ENCODE measurements around the gene DBP.
A peak's percentile ranks its signal among the peaks of the same experiment; 100 is the strongest.
"Not testable (repeated sequence)": the region's sequence is repeated elsewhere in the genome, so short reads cannot be mapped to it uniquely, and the experiment has no call there.

The DBP gene, protein sequence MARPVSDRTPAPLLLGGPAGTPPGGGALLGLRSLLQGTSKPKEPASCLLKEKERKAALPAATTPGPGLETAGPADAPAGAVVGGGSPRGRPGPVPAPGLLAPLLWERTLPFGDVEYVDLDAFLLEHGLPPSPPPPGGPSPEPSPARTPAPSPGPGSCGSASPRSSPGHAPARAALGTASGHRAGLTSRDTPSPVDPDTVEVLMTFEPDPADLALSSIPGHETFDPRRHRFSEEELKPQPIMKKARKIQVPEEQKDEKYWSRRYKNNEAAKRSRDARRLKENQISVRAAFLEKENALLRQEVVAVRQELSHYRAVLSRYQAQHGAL

DNA sequence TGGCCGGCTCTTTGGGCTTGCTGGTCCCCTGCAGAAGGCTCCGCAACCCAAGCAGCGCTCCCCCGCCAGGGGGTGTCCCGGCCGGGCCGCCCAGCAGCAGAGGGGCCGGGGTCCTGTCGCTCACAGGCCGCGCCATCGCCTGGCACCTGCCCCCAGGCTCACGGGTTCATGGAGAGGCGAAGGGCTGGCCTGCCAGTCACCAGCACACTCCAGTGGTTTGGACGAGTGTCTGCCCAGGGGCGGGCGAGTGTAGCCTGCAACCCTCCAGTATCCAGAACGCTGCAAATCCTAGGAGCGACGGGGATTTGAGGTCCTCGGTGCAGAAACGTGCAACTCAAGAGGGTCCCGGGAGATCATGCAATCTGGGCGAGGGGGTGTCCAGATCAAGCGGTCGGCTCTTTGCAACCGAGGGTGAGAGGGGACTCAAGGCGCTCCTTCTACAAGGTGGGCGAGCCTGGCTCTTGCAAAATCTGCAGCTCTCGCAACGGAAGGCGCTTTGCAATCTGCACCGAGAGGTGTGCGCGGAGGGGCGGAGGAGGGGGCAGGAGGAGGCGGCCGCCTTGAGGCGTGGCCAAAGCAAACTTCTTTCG lies at the start of gene DBP:
Gene DBP (minus strand): TSS at position 521 of the 590 bp plus-strand sequence. CDS start 385 bp downstream, at position 136.
- DNase-seq = peak; percentile 72

DNA sequence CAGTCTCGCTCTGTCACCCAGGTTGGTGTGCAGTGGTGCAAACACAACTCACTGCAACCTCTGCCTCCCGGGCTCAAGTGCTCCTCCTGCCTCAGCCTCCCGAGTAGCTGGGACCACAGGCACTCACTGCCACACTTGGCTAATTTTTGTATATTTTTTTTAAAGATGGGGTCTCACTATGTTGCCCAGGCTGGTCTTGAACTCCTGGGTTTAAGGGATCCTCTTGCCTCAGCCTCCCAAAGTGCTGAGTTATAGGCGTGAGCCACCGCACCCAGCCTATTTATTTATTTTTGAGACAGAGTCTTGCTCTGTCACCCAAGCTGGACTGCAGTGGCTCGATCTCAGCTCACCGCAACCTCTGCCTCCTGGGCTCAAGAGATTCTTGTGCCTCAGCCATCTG lies 49.5 kb upstream of the DBP start:
- DNase-seq = not testable (repeated sequence)

DNA sequence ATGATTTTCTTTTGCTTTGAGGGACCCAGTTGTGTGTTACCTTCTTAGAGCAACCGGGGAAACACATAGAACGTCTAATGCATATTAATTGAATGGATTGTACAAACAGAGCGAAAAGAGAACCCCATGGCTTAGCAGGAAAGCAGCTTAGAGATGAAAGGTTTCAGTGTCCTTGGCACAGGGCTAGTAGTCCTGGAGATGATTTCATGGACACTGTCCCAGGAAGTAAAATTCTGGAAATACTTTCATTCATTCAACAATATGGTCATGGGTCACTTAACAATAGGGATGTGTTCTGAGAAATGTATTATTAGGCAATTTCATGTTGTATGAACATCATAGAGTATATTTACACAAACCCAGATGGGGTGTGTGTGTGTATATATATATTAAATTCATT lies 48.9 kb upstream of the DBP start:
- DNase-seq = no peak

DNA sequence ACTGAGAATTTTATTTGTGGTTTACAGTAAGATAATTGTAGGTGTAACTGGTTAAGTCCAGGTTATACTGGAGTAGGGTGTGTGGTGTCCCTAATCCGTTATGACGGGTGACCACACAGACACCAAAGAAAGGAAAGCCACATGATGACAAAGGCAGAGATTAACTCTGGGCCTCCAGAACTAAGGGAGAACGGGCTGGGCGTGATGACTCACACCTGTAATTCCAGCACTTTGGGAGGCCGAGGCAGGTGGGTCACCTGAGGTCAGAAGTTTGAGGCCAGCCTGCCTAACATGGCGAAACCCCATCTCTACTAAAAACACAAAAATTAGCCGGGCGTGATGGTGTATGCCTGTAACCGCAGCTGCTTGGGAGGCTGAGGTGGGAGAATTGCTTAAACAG lies 48.4 kb upstream of the DBP start:
- no peak for DNase-seq

DNA sequence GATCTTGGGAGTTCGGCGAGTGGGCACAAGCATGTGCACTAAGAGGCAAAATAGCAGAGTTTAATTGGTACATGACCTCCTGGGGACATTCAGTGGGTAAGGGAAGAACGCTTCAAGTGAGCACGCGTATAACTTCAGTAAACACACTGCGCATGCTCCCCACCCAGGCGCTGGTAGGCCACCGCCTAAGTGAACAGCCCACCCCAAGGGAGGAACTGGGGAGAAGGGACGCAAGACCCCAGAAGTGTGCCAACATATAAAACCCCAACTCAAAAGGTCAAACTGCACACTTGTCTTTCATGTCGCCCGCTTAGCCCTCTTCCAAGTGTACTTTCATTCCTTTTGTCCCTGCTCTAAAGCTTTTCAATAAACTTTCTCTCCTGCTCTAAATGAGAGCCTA lies 46.2 kb upstream of the DBP start:
- no peak for DNase-seq

DNA sequence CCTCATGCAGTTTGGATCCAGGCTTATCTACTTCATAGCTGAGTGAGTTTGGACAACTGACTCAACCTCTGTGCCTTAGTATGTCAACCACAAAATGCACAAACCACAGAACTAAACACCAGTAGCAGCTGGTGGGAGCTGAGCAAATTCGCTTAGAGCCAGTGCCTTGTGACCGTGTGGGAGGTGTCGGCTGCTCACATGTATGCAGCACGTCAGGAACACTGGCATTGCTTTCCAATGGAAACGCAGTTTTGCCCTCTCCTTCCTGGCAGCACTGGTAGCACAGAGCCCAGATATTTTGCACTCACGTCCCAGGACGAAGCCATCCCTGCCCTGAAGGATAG lies 43.9 kb upstream of the DBP start:
- no peak for DNase-seq

DNA sequence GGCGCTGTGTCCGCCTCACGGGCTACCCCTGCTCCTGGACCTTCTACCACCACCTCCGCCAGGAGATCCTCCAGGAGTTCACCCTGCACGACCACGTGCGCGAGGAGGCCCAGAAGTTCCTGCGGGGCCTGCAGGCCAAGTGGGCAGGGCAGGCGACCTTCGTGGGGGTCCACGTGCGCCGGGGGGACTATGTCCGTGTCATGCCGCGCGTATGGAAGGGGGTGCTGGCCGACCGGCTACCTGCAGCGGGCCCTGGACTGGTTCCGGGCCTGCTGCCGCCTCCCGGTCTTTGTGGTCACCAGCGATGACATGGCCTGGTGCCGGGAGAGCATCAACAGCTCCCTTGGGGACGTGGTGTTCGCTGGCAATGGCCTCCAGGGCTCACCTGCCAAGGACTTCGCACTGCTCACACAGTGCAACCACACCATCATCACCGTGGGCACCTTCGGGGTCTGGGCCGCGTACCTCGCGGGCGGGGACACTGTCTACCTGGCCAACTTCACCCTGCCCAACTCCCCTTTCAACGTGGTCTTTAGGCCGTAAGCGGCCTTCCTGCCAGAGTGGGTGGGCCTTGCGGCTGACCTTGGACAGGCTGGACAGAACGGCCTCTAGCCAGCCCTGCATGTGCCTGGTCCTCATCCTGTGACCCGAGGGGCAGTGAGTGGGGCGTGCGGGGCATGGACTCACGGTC lies 43.4 kb upstream of the DBP start:
- no peak for DNase-seq

DNA sequence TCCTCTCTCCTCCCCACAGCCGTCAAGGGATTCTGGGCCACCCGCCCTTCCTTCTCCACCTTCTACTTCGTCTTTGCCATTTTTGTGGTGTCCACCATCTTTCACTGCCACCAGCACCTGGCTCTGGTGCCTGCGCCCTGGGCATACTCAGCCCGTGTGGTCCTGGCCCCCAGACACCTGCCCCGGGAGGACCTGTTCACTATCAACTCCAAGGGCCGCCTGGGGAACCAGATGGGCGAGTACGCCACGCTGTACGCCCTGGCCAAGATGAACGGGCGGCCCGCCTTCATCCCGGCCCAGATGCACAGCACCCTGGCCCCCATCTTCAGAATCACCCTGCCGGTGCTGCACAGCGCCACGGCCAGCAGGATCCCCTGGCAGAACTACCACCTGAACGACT lies 42.8 kb upstream of the DBP start:
- not testable (repeated sequence) for DNase-seq

DNA sequence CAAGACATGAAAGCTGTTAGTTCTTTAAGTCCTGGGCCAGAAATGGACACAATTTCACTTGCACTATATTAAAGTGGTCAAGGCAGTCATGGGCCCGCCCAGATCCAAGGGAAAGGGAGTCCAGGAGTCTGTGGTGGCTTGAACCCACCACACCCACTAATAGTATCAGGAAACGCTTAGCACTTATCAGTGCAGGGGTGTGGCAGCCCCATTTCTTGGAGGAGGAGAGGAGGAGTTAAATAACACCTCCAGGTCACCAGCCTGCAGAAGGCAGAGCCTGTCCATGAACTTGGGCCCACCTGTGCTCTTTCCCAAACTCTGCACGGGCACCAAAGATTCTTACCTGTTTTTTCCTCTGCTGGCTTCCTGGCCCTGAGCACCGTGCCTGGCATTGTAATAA lies 41.0 kb upstream of the DBP start:
- no peak for DNase-seq

DNA sequence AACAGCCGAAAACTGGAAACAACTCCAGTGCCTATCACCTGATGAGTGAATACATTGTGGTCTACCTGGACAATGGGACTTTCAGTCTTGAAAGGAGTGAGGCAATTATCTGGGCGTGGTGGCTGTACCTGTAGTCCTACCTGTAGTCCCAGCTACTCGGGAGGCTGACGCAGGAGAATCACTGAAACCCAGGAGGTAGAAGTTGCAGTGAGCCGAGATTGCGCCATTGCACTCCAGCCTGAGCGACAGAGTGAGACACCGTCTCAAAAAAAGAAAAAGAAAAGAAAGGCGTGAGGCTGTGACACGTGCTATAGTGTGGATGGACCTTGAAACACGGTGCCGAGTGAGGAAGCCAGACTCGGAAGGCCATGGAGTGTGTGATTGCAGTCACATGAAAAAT lies 39.7 kb upstream of the DBP start:
- no peak for DNase-seq

DNA sequence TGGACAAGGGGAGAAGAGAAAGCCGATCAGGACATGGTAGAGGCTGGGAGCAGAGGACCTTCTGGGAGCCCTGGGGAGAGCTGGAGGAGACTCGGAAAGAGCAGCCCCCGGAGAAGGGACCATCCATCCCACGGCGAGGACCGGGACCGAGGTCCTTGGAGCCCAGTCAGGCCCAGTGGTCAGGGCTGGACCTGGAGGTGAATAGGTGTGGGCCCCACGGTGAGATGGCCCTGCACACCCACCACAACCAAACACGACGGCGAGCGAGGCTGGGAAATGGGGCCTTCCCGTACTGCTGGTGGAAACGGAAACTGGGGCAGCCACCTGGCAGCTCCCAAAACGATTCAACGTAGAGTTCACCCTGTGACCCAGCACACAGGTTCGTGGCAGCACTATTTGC lies 39.3 kb upstream of the DBP start:
- no peak for DNase-seq

DNA sequence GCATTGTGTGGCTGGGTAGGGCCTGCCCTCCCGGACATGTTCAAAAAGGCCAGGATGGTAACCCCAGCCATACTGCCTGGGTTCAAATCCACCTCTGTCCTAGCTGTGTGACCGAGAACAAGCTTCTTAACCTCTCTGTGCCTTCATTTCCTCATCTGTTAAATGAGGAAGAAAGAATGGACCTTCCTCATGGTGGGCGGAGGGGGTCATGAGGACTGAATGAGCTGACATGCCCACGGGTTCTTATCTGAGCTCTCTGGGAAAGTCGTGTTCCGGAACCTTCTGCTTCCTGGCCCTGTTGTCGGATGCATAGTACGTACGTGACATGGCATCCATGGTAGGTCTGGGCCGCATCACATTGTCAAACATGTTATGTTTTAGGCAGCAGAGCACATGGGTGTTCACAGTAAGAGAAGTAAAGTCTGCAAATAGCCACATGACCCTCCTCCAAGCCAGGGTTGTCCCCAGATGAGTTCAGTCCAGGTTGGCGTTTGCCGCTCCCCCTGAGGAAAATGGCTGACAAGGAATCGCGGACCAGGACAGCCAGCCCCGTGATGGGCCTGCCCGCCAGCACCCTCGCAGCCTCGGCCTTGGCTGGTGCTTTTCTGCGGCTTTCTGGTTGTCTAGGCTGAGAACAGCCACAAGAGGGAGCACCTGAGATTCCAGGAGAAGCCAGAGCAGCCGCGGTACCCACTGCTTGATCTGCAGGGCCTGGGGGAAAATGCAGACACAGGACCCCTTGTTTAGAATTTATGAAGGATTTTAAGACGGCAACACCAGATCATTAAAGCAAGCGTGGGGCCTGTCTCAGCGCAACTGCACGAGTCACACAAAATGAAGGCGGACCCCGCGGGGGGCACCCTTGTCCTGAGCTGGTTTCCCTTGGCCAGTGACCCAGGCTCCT lies 38.0 kb upstream of the DBP start:
- peak; percentile 93 for DNase-seq

DNA sequence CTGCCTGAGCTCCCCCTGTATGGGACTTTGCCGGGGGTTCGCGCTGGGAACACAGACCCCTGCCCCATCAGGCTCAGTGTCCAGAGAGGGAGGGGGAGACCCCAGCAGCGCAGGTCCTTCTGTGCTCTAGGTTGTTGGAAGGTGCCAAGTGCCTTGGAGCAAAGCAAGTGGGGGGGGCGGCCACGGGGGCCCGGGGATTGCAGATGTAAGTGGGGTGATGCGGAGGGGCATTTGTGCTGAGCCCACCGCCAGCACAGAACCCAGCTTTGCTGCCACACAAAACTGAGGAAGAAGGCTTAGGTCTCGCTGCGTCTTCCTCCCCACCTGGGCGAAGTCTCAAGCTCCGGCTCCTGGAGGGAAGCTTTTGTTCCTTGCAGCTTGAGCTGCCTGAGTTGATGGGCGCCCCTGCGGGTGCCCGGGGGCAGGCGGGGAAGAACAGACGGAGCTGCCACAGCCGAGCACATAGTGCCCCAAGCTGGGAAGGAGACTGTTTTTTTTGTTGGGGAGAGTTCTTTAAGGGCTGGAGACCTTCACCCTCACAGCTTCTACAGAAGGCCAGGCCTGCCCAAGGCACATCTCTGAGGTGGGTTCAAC lies 37.1 kb upstream of the DBP start:
- DNase-seq = no peak

DNA sequence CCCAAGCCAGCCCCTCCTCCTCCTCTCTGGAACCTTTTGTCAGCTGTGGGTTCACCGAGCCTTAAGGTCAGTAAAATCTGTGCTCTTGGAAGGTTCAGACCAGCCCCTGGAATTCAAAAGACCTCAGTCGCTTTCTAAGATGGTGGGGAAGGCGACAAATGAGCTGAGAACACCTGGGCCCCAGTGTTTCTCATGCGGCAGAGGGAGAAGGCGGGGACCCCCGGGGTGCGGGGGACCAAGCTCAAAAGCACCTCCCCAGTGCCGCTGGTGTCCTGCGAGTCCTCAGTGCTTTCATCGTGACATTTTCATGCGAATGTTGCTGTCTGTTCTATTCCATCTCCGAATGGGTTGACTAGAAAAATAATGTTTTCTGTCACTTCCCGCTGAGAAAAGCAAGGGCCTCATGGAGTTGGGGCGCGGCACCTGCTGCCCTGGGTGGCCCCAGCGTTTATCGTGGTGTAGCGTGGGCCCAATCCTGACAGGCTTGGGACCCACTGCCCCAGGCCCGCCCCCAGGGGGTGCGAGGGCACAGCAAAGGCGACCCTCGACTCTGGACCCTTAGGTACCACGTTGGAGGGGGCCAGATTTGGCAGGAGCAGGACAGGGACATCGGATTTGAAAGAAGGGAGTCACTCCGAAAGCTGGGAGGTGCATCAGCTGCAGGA lies 36.4 kb upstream of the DBP start:
- DNase-seq = no peak

DNA sequence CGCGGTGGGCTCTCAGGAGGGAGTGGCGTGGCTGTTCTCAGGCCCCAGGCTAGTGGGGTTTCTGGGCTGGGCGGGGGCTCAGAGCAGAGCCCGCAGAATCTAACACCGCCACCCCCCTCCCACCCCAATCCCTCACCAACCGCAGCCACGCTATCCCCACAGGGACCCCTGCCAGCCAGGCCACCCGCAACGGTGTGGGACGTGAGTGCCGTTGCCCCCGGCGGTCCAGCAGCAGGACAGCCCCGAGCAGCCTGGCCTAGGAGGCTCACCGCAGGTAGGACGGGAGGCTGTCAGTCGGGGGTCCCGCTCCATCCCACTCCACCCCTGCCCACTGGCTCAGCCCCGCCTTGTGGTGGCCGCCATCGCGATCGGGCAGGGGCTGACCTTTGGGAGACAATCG lies 35.8 kb upstream of the DBP start, which contains the start of gene NTN5:
Gene NTN5 (minus strand): TSS at position 24 of the 400 bp plus-strand sequence. CDS start 2,031 bp downstream, outside the sequence.
- no peak for DNase-seq

DNA sequence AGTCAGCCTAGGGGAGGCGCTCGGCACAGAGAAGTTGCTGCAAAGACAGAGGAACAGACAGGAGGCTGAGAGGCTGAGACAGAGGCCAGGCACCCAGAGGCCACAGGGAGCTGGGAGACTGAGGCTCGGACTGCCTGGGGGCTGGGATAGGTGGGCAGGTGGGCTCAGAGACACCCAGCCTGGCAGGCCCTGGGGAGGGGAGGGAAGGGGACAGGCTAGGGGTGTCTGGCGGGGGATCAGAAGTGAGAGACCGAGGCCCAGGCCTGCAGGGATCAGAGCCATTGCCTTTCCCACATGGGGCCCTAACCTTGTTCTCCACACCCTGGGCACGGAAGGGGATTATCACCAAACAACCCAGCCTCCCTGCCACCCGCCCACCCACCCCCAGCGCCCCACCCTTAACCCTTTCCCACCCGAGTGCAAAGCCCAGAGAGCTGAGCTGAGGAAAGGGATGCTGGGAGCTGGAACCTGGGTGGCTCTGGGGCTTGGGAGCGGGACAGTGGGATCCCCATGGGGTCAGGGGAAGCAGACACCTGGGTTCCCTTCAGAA lies 34.3 kb upstream of the DBP start:
- DNase-seq = no peak

DNA sequence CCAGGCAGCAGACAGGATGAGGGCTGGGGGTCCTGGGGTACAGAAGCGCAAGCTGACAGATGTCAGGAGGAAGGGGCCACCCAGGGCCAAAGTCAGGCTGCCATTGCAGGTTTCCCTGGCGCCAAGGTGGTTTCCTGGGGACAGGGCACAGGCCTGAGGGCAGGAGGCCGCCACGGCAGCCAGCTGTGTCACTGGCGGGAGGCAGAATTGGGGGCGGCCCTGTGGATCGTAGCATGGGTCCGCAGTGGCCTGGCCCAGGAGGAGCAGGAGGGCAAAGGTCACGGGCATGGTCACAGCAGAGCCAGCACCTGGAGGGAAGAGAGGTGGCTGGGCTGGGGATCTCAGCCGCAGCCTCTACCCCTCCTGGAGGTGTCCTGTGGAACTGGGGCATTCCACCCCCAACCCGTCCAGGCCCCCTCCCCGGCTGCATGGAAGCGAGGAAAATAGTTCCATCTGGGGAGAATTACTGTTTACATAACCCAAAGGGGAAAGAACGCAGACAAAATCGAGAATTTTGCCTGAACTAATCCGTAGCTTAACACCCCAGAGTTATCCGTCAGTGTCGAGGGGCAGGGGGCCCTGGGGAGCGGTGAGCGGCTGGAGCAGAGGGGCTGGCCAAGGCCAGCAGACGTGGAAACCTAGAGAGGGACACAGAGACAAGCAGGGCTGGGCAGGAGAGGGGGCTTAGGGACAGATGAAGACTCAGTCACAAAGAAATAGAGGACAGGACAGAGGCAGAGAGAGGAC lies 33.7 kb upstream of the DBP start:
- DNase-seq = no peak

DNA sequence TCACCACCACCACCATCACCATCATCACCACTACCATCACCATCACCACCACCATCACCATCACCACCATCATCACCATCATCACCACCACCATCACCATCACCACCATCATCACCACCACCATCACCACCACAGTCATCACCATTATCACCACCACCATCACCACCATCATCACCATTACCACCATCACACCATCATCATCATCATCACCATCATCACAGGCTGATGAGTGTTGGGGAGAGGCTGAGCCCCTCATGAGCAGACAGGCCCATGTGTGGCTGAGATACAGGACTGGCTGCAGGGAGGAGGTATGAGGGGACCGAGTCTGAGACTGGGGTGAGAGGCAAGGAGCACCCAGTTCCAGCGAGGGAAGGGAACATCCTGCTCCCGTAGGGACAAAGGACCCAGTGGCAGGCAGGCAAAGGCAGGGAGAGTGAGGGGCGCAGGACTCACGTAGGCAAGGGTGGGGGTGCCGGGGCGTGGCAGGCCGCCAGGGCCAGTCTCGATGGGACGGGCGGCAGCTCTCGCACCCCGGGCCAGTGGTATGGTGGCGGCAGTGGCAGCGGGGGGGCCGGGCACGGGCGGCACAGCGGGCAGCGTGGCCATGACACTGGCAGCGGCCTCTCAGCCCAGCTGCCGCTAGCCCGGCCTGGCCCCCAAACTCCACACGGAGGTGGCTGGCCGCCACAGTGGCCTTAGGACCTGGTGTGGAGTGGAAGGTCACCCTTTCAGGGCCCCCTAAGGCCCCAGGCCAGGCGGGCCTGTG lies 32.9 kb upstream of the DBP start:
- DNase-seq = no peak

DNA sequence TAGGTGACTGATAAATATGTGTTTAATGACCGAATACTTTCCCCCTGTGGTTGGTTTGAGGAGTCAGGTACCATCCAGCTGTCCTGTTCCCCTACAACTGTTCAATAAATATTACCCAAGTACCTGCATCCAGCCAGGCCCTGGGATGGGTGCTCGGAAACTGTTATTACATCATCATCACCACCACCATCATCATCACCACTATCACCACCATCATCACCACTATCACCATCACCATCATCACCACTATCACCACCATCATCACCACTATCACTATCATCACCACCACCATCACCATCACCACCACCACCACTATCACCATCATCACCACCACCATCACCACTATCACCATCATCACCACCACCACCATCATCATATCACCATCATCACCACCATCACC lies 31.6 kb upstream of the DBP start:
- no peak for DNase-seq

DNA sequence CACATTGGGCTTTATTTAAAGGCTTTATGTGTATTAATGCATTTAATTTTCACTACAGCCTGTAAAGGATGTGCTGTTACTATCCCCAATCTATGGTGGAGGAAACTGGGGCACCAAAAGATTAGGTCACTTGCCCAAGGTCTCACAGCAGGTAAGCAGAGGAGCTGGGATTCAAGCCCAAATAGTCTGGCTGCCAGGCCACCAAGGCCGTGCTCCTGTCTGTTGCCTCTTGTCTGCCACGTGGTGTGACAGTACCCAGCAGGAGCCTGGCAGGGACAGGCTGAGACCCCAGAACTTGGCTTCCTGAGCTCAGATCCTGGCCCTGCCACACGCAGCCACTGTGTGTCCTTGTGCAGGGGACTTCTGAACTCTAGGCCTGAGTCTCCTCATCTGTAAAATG lies 31.2 kb upstream of the DBP start:
- no peak for DNase-seq
